ENCODE results near the gene TFPI.

TFPI gene

DNA sequence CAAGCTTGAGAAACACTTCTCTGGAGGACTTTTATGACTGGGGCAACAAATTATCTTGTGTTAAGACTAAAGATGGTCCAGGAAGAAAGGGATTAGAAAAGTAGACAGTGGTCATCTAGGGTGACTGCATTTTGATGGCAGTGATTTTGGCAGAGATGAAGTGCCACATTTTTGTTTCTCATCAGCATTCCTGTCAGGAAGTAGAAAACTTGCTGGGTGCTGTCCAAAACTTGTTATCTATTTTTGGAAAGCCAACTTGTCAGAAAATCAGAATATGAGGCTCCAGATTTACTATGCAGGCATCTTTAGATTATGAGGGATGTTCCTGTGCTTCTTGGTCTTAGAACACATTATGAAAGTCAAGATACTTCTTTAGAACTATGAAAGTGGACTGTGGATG, 77.2 kb downstream of the TFPI start:
- no peak for TF ChIP-seq CTCF (IDR thresholded peaks at IDR 0.05; ENCODE audit: insufficient read depth, low read depth, low read length, missing control alignments)
- DNase-seq (ENCODE audit: low read depth): no peak
- H3K4me3 ChIP-seq (ENCODE audit: low read depth, low read length): no peak overlapping the region

GRCh38 chr2:187475499-187476248, 78.6 kb downstream of the TFPI start:
- no peak for TF ChIP-seq CTCF (IDR thresholded peaks at IDR 0.05; ENCODE audit: insufficient read depth, low read depth, low read length, missing control alignments)
- no peak for DNase-seq (ENCODE audit: low read depth)
- no peak overlapping the region for H3K4me3 ChIP-seq (ENCODE audit: low read depth, low read length)

DNA sequence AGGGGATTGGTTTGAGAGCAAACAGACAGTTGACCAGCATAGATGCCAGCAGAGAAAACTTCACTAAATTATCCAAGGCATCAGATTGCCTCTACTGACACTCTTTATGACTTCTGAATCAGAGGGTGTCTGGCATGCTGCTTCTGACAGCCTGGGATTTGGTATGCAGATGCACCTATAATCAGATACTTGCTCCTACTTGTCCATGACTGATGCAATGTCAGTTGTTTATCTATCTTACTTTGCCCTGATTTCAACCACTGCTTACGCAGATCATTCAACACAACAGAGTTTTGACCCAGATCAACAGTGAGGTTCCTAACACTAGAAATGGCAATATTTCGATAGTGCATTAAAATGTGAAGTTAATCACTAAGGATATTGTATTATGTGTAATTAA, 83.5 kb downstream of the TFPI start:
- no peak overlapping the region for H3K4me3 ChIP-seq (ENCODE audit: low read depth, low read length)
- DNase-seq (ENCODE audit: low read depth): no peak
- no peak for TF ChIP-seq CTCF (IDR thresholded peaks at IDR 0.05; ENCODE audit: insufficient read depth, low read depth, low read length, missing control alignments)

- no peak for TF ChIP-seq CTCF (IDR thresholded peaks at IDR 0.05; ENCODE audit: insufficient read depth, low read depth, low read length, missing control alignments)
- DNase-seq (ENCODE audit: low read depth): no peak
- no peak overlapping the region for H3K4me3 ChIP-seq (ENCODE audit: low read depth, low read length)
These were observed 84.7 kb downstream of the TFPI start for GRCh38 chr2:187469538-187469937.

- no peak overlapping the region for H3K4me3 ChIP-seq (ENCODE audit: low read depth, low read length)
- DNase-seq (ENCODE audit: low read depth): no peak
- TF ChIP-seq CTCF (IDR thresholded peaks at IDR 0.05; ENCODE audit: insufficient read depth, low read depth, low read length, missing control alignments): no peak
These were observed 86.0 kb downstream of the TFPI start for GRCh38 chr2:187468262-187468661.

- DNase-seq (ENCODE audit: low read depth): peak; percentile 5
- no peak overlapping the region for H3K4me3 ChIP-seq (ENCODE audit: low read depth, low read length)
- TF ChIP-seq CTCF (IDR thresholded peaks at IDR 0.05; ENCODE audit: insufficient read depth, low read depth, low read length, missing control alignments): no peak
These were observed 88.0 kb downstream of the TFPI start for GRCh38 chr2:187466129-187466792.
